GM12874 (cell line): ENCODE measurements around the gene SLC19A1.
A peak's percentile ranks its signal among the peaks of the same experiment; 100 is the strongest.

Experiments
- CTCF ChIP-seq: IDR thresholded peaks from 2 replicates; pipeline ENCODE4 v1.5.1; 2011; ENCODE audit warnings: low read depth, mild to moderate bottlenecking, control low read depth, low read length, moderate library complexity; ENCODE audit not compliant: insufficient read depth

The SLC19A1 gene

GRCh38 chr21:45555251-45555556 is 13.0 kb upstream of the SLC19A1 start:
- TF ChIP-seq CTCF = no peak

- peak; percentile 87 for TF ChIP-seq CTCF
These were observed 12.4 kb upstream of the SLC19A1 start for GRCh38 chr21:45554477-45555175.

GRCh38 chr21:45552696-45553391 is 10.6 kb upstream of the SLC19A1 start:
- TF ChIP-seq CTCF = no peak

- TF ChIP-seq CTCF = no peak
These were observed 9.8 kb upstream of the SLC19A1 start for GRCh38 chr21:45551783-45552695.

GRCh38 chr21:45551316-45551715 is 9.1 kb upstream of the SLC19A1 start:
- TF ChIP-seq CTCF = no peak

- TF ChIP-seq CTCF = no peak
These were observed 8.4 kb upstream of the SLC19A1 start for GRCh38 chr21:45550522-45551210.
